GM12878 (cell line): Measurements from ENCODE around the gene STXBP3. TPM values are rescaled to one million over a fixed set of nuclear protein-coding genes. Genes with fewer than 3 reads are reported as not detected.
"Not testable (repeated sequence)": the region's sequence is repeated elsewhere in the genome, so short reads cannot be mapped to it uniquely, and the experiment has no call there.

Source experiments
- ATAC-seq: fragments of 200-7000 bp; cut with Tn5 transposase; 3 replicates; pipeline ENCODE4 v1.9.1; 2020; ENCODE audit warnings: mild to moderate bottlenecking, moderate library complexity
- BruUV-seq: library from RNA; stranded (reverse); fragments of 400-500 nt; replicated peaks from 2 replicates; lab custom pipeline; 2021; lab: Mats Ljungman, UMichigan
- CTCF ChIA-PET: fragments of 300-600 bp; sonication (Branson Sonifier 250); formaldehyde crosslinking; extraction: SDS; loops from one replicate; lab custom pipeline; 2021; ENCODE audit warnings: inconsistent platforms; lab: Yijun Ruan, JAX
- POLR2A ChIA-PET: fragments of 350-600 bp; formaldehyde crosslinking; extraction: SDS; loops from one replicate; lab custom pipeline; 2021; ENCODE audit warnings: inconsistent platforms; lab: Charles Lee
- RAD21 ChIA-PET: fragments of 300-600 bp; sonication (Branson Sonifier 250); formaldehyde crosslinking; loops from one replicate; lab custom pipeline; 2023; ENCODE audit warnings: antibody characterized with exemption; ENCODE audit not compliant: unreplicated experiment; lab: Charles Lee
- SMC1A ChIA-PET: fragments of 300-600 bp; sonication (Branson Sonifier 250); formaldehyde crosslinking; loops from one replicate; lab custom pipeline; 2023; ENCODE audit not compliant: unreplicated experiment, uncharacterized antibody; lab: Charles Lee
- DNase-seq: peaks from one replicate; pipeline ENCODE4 v3.0.0-alpha.2; 2011; ENCODE audit warnings: low read depth, low spot score
- FAIRE-seq: peaks from 3 replicates; lab custom pipeline; 2011; peaks lifted over from hg19 to GRCh38; lab: Jason Lieb, UNC
- H2AFZ ChIP-seq: 2 replicates; pipeline ENCODE4 v1.6.0; 2011; ENCODE audit warnings: low read depth, low read length, control low read depth; ENCODE audit not compliant: control insufficient read depth
- H3K27ac ChIP-seq: 2 replicates; pipeline ENCODE4 v1.5.1; 2011; ENCODE audit warnings: control low read depth; ENCODE audit not compliant: control insufficient read depth, insufficient read depth
- H3K27me3 ChIP-seq, 2 experiments: replicated peaks in 1 of 2; 2 replicates each; pipeline versions ENCODE4 v1.6.0 to v1.6.1; 2011; ENCODE audit warnings: low read length in 1 of 2; ENCODE audit not compliant: control insufficient read depth in 2 of 2, insufficient read depth in 2 of 2
- H3K36me3 ChIP-seq, 2 experiments: 2 replicates each; pipeline ENCODE4 v1.5.1; 2011; ENCODE audit warnings: low read length in 1 of 2; ENCODE audit not compliant: control insufficient read depth in 2 of 2, insufficient read depth in 2 of 2
- H3K4me1 ChIP-seq: 2 replicates; pipeline ENCODE4 v1.6.1; 2011; ENCODE audit warnings: mild to moderate bottlenecking, low read length, moderate library complexity, mixed read lengths; ENCODE audit not compliant: control insufficient read depth, insufficient read depth
- H3K4me2 ChIP-seq: 2 replicates; pipeline ENCODE4 v1.6.0; 2011; ENCODE audit warnings: control low read depth; ENCODE audit not compliant: control insufficient read depth, insufficient read depth
- H3K4me3 ChIP-seq: fragments of 200-600 bp; sonication (generic); 2 replicates; pipeline ENCODE4 v1.5.1; 2016
- H3K79me2 ChIP-seq: 2 replicates; pipeline ENCODE4 v1.6.0; 2011; ENCODE audit warnings: low read length; ENCODE audit not compliant: control insufficient read depth, insufficient read depth
- H3K9ac ChIP-seq: 2 replicates; pipeline ENCODE4 v1.8.0; 2011; ENCODE audit warnings: low read length, control low read depth, mixed read lengths; ENCODE audit not compliant: control insufficient read depth, insufficient read depth
- H3K9me3 ChIP-seq: replicated peaks from 3 replicates; pipeline ENCODE4 v1.5.1; 2011; ENCODE audit warnings: mild to moderate bottlenecking, low read length; ENCODE audit not compliant: control insufficient read depth, insufficient read depth
- H4K20me1 ChIP-seq: 2 replicates; pipeline ENCODE4 v1.6.0; 2011; ENCODE audit not compliant: control insufficient read depth, insufficient read depth
- ATF2 ChIP-seq: IDR thresholded peaks from 2 replicates; pipeline ENCODE4 v1.6.1; 2012; ENCODE audit warnings: low read length, inconsistent platforms
- CREB1 ChIP-seq: IDR thresholded peaks from 2 replicates; pipeline ENCODE4 v1.6.1; 2012; ENCODE audit warnings: low read depth, mild to moderate bottlenecking, inconsistent platforms
- CREM ChIP-seq: IDR thresholded peaks from 2 replicates; pipeline ENCODE4 v1.6.1; 2014; ENCODE audit warnings: antibody characterized with exemption, low read depth
- GABPA ChIP-seq: IDR thresholded peaks from 2 replicates; pipeline ENCODE4 v1.6.1; 2014; ENCODE audit warnings: antibody characterized with exemption, low read depth, mild to moderate bottlenecking, inconsistent platforms
- JUNB ChIP-seq: IDR thresholded peaks from 2 replicates; pipeline ENCODE4 v1.6.1; 2016; ENCODE audit warnings: antibody characterized with exemption, mild to moderate bottlenecking
- MXI1 ChIP-seq: fragments of 150-350 bp; IDR thresholded peaks from 2 replicates; pipeline ENCODE4 v1.6.1; 2011; ENCODE audit warnings: low read depth, mild to moderate bottlenecking, inconsistent platforms, low read length, improper control_type of control experiment
- PAX8 ChIP-seq: fragments of 450-650 bp; IDR thresholded peaks from 2 replicates; pipeline ENCODE4 v1.6.1; 2017; ENCODE audit warnings: mild to moderate bottlenecking, moderate library complexity
- POLR2AphosphoS5 ChIP-seq: IDR thresholded peaks from 2 replicates; pipeline ENCODE4 v1.6.1; 2011; ENCODE audit warnings: mild to moderate bottlenecking, low read length, inconsistent platforms
- WGBS: methylation state at CpG from one replicate; pipeline ENCODE4 v1.1.6; 2016; ENCODE audit warnings: low lambda C conversion rate; ENCODE audit not compliant: insufficient replicate concordance, insufficient coverage; ENCODE audit errors: missing lambda C conversion rate; 5-methylcytosine and 5-hydroxymethylcytosine counted together
- in situ Hi-C: fragments of 300-500 bp; cut with MboI; formaldehyde crosslinking; loops from 9 replicates; pipeline ENCODE4 v1.14.3; 2018; ENCODE audit warnings: mixed read lengths
- intact Hi-C: fragments of 100-400 bp; cut with micrococcal nuclease; formaldehyde crosslinking; loops from one replicate; pipeline ENCODE4 v1.14.2; 2022; ENCODE audit not compliant: unreplicated experiment
- polyA plus RNA-seq, 11 experiments: library from polyadenylated mRNA; depleted of rRNA in 4 of 11; unstranded in 6 of 11; stranded (reverse) in 5 of 11; fragments of >200 nt; fragmentation: Nextera tagmentation in 4 of 11; fragmentation: Illumina TruSeq in 1 of 11; extraction: Ambion mirVana in 4 of 11; extraction: Trizol in 1 of 11; gene quantifications; 1 replicate in 1 of 11; 2 replicates in 10 of 11; pipeline versions ENCODE4 v1.2.1 to v1.2.3, GENCODE V29; 2011 to 2016; ENCODE audit warnings: inconsistent platforms in 2 of 11, missing spikeins in 2 of 11, low read depth in 1 of 11
- total RNA-seq, 4 experiments: library from RNA; depleted of rRNA in 3 of 4; stranded (reverse); fragments of >200 nt in 3 of 4; fragmentation: Illumina TruSeq in 1 of 4; extraction: Trizol in 1 of 4; gene quantifications; 2 replicates each; pipeline versions ENCODE4 v1.2.1 to v1.2.3, GENCODE V29; 2013 to 2021

Gene STXBP3
- total and polyA plus RNA-seq, 10 of the 15 experiments (the other 5 are each of a cell fraction or from before 2014, with no cell fraction given) = 19.6 to 35.1 (median 27.3) TPM

DNA sequence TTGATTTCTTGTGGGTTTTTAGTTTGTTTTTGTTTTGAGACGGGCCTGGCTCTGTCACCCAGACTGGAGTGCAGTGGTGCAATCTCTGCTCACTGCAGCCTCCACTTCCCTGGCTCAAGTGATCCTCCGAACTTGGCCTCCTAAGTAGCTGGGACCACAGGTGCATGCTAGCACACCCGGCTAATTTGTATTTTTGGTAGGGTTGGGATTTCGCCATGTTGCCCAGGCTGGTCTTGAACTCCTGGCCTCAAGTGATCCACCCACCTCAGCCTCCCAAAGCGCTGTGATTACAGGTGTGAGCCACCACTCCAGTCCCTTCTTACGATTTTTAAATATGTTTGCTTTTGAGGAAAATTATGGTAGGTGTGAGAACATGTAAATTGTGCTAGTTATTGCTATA is 44.4 kb upstream of the STXBP3 start:
- TF ChIP-seq POLR2AphosphoS5 = peak; percentile 45; the same call in 1 of the 2 replicates
- H3K4me3 ChIP-seq, H3K9ac ChIP-seq, H2AFZ ChIP-seq, DNase-seq, H3K79me2 ChIP-seq, H4K20me1 ChIP-seq, intact Hi-C loops, H3K27ac ChIP-seq, H3K4me1 ChIP-seq, BruUV-seq, H3K9me3 ChIP-seq, ATAC-seq, in situ Hi-C loops, FAIRE-seq, H3K4me2 ChIP-seq, H3K27me3 ChIP-seq: not testable (repeated sequence)
- ChIA-PET POLR2A (interaction anchor here (1.0 kb wide), 1 partner anchor 9 kb away, joined by 4 read pairs; the partner anchor contains the start of gene PRPF38B), SMC1A (interaction anchor here (0.7 to 1.5 kb wide), 3 partner anchors 10 to 18 kb away, joined by 3 to 4 read pairs (median 3); partner anchors contain the start of gene PRPF38B), CTCF (interaction anchor here (1.8 kb wide), 1 partner anchor 8 kb away, joined by 5 read pairs; no protein-coding TSS in a partner anchor), RAD21 (interaction anchor here (1.5 kb wide), 1 partner anchor 10 kb away, joined by 5 read pairs; the partner anchor contains the start of gene PRPF38B)
- 97% methylated on average over 6 of the region's 6 CpGs for WGBS
- H3K36me3 ChIP-seq = peaks cover 7 to 37% of the 10 kb centered on the region in 2 experiments

DNA sequence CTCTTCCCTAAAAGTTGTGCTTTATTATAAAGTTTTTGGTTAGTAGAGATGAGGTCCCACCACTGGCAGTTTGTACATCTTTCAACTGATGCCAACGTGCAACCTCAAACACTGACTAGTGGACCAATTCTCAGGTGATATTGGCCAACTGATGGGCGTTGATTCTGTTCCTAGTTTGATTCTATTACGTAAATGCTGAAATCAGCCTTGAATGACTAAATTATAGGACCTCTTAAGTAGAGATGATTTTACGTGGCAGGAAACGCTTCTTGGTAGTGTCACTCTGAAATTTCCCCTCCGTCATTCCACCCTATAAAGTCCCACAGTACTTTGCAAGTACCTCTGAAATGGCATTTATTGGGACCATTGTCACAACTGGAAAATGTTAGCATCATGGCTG is 42.5 kb upstream of the STXBP3 start:
- Histone ChIP-seq H3K4me1 (peaks cover 8% of the 10 kb centered on the region; the same call in 1 of the 2 replicates), H3K9me3 (no peaks in the 10 kb centered on the region), H3K36me3 (peaks cover 5 to 20% of the 10 kb centered on the region in 2 experiments; a peak in 3 of 4 replicates), H3K4me3 (no peak overlapping the region), H2AFZ (no peak overlapping the region), H3K79me2 (no peaks in the 10 kb centered on the region), H3K9ac (no peak overlapping the region), H3K27ac (peak overlapping the region; percentile 18; the same call in 1 of the 2 replicates), H3K27me3 (no peaks in the 10 kb centered on the region), H3K4me2 (no peak overlapping the region), H4K20me1 (no peaks in the 10 kb centered on the region)
- no peak for TF ChIP-seq MXI1
- peak; percentile 80 for TF ChIP-seq CREB1
- TF ChIP-seq ATF2 = peak; percentile 14; the same call in 1 of the 2 replicates
- 0 out of 2 replicates have a peak, but pooled peaks have one; percentile 21 for TF ChIP-seq JUNB
- no peak for TF ChIP-seq PAX8
- 0 out of 2 replicates have a peak, but pooled peaks have one; percentile 41 for TF ChIP-seq GABPA
- peak; percentile 33; the same call in 1 of the 2 replicates for TF ChIP-seq CREM
- no peak for DNase-seq
- WGBS = 12% methylated on average over 6 of the region's 6 CpGs
- FAIRE-seq = no peak
- POLR2A ChIA-PET = interaction anchor here (1.8 kb wide), 1 partner anchor 12 kb away, joined by 7 read pairs; the partner anchor contains the start of gene PRPF38B
- CTCF ChIA-PET = interaction anchor here (1.8 to 3.5 kb wide), 2 partner anchors 10 to 11 kb away, joined by 5 to 11 read pairs; partner anchors contain the start of gene PRPF38B
- intact Hi-C loops (no loop called here), in situ Hi-C loops (no loop called here)
- peak; percentile 46 for ATAC-seq
- RAD21 ChIA-PET = no interaction called here
- BruUV-seq = no TSS peak
- SMC1A ChIA-PET = interaction anchor here (0.7 kb wide), 1 partner anchor 43 kb away, joined by 3 read pairs; the partner anchor contains the start of gene HENMT1
